Thyroid gland (tissue), 4 donors: Measurements from ENCODE around the gene ELAC2.
"Not testable (repeated sequence)": the region's sequence is repeated elsewhere in the genome, so short reads cannot be mapped to it uniquely, and the experiment has no call there.

Experiments used
- POLR2A ChIP-seq, 2 donors: fragments of 450-650 bp; IDR thresholded peaks; one replicate each; pipeline ENCODE4 v1.6.1; 2017; ENCODE audit warnings: antibody characterized with exemption in 2 of 2, mild to moderate bottlenecking in 2 of 2, moderate library complexity in 1 of 2
- TF ChIP-seq, protein P1 (sequence below), 6 experiments: fragments of 200-600 bp in 3 of 6; fragments of 450-650 bp in 3 of 6; sonication (generic) in 3 of 6; IDR thresholded peaks; one replicate each; pipeline ENCODE4 v1.5.1; 2016 to 2019; ENCODE audit warnings: antibody characterized with exemption in 6 of 6, mild to moderate bottlenecking in 2 of 6, inconsistent platforms in 1 of 6, moderate library complexity in 1 of 6

DNA sequence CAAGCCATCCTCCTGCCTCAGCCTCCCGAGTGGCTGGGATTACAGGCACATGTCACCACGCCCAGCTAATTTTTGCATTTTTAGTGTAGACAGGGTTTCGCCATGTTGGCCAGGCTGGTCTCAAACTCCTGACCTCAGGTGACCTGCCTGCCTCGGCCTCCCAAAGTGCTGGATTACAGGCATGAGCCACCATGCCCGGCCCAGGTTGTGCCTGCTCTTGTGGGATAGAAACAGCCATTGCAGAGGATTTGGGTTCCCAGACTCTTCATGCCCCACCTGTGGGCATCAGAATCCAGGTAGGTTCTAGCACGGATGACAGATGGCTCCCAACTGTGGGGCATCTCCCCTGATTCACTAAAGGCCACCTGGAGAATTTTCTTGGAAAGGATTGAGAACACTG is 39.0 kb downstream of the ELAC2 start:
- TF ChIP-seq, protein P1, sequence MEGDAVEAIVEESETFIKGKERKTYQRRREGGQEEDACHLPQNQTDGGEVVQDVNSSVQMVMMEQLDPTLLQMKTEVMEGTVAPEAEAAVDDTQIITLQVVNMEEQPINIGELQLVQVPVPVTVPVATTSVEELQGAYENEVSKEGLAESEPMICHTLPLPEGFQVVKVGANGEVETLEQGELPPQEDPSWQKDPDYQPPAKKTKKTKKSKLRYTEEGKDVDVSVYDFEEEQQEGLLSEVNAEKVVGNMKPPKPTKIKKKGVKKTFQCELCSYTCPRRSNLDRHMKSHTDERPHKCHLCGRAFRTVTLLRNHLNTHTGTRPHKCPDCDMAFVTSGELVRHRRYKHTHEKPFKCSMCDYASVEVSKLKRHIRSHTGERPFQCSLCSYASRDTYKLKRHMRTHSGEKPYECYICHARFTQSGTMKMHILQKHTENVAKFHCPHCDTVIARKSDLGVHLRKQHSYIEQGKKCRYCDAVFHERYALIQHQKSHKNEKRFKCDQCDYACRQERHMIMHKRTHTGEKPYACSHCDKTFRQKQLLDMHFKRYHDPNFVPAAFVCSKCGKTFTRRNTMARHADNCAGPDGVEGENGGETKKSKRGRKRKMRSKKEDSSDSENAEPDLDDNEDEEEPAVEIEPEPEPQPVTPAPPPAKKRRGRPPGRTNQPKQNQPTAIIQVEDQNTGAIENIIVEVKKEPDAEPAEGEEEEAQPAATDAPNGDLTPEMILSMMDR (IDR thresholded peaks at IDR 0.05) = not testable (repeated sequence)
- TF ChIP-seq POLR2A (IDR thresholded peaks at IDR 0.05) = not testable (repeated sequence)
